Sigmoid colon (tissue), 4 donors: ENCODE results near the gene PACRG.

ENCODE experiments used
- EP300 ChIP-seq, 4 donors: sonication (generic); formaldehyde crosslinking; IDR thresholded peaks; one replicate each; pipeline ENCODE4 v1.6.1; 2017; ENCODE audit warnings: antibody characterized with exemption in 4 of 4
- POLR2A ChIP-seq, 2 donors: fragments of 450-650 bp; IDR thresholded peaks; one replicate each; pipeline ENCODE4 v1.6.1; 2016; ENCODE audit warnings: antibody characterized with exemption in 2 of 2, mild to moderate bottlenecking in 2 of 2, moderate library complexity in 2 of 2
- POLR2AphosphoS5 ChIP-seq, 4 donors: sonication (generic); formaldehyde crosslinking; IDR thresholded peaks; one replicate each; pipeline ENCODE4 v1.6.1; 2017; ENCODE audit warnings: antibody characterized with exemption in 4 of 4
- TF ChIP-seq, protein P1 (sequence below), 4 experiments: fragments of 450-650 bp in 3 of 4; fragments of 200-600 bp in 1 of 4; IDR thresholded peaks; one replicate each; pipeline ENCODE4 v1.5.1; 2016 to 2019; ENCODE audit warnings: antibody characterized with exemption in 4 of 4, mild to moderate bottlenecking in 3 of 4, moderate library complexity in 2 of 4

DNA sequence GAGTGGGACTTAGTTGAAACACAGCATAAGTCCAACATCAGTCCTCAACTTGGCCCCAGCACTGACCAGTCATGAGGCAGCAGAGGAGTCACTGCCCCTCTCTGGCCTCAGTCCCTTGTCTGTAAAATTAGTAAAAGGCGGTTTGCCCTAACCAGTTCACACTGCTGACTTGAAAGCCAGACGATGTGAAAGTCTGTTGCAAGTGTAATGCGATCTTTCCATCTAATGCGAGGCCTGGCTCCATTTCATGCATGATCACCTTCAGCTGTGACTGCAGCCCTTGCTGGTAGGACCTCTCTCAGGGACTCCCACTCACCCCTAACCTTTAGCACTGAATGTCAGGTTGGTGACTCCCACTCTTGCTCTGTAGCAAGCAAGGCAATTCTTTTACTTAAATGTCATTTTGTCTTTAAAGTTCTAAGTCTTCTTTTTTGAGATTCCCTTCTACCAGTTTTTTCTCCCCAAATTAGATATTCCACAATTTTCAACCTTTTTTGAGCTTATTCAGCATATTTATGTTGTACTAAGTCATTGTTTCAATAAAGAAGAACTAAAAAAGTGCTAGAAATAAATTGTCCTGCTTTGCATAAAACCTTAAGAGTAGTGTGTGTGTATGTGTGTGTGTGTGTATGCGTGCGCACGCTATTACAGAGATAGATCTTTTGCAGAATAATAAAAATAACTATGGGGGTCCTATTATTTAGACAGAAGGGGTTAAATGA, 245.5 kb downstream of the PACRG start:
- TF ChIP-seq, protein P1, sequence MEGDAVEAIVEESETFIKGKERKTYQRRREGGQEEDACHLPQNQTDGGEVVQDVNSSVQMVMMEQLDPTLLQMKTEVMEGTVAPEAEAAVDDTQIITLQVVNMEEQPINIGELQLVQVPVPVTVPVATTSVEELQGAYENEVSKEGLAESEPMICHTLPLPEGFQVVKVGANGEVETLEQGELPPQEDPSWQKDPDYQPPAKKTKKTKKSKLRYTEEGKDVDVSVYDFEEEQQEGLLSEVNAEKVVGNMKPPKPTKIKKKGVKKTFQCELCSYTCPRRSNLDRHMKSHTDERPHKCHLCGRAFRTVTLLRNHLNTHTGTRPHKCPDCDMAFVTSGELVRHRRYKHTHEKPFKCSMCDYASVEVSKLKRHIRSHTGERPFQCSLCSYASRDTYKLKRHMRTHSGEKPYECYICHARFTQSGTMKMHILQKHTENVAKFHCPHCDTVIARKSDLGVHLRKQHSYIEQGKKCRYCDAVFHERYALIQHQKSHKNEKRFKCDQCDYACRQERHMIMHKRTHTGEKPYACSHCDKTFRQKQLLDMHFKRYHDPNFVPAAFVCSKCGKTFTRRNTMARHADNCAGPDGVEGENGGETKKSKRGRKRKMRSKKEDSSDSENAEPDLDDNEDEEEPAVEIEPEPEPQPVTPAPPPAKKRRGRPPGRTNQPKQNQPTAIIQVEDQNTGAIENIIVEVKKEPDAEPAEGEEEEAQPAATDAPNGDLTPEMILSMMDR (IDR thresholded peaks at IDR 0.05), result no peak
- no peak for TF ChIP-seq POLR2AphosphoS5 (IDR thresholded peaks at IDR 0.05)
- TF ChIP-seq POLR2A (IDR thresholded peaks at IDR 0.05), result no peak
- no peak for TF ChIP-seq EP300 (IDR thresholded peaks at IDR 0.05)
